A673 (cell line): Measurements from ENCODE around the gene IGF1R. TPM values are rescaled to one million over a fixed set of nuclear protein-coding genes. Genes with fewer than 3 reads are reported as not detected.

ENCODE experiments used
- BruUV-seq: library from RNA; stranded (reverse); fragments of 400-500 nt; replicated peaks from 2 replicates; lab custom pipeline; 2021; lab: Mats Ljungman, UMichigan
- CTCF ChIA-PET: fragments of 300-600 bp; sonication (Branson Sonifier 250); formaldehyde crosslinking; loops from one replicate; lab custom pipeline; 2022; ENCODE audit warnings: antibody characterized with exemption; lab: Charles Lee
- POLR2A ChIA-PET: fragments of 300-600 bp; sonication (Branson Sonifier 250); formaldehyde crosslinking; loops from one replicate; lab custom pipeline; 2022; ENCODE audit warnings: antibody characterized with exemption; ENCODE audit not compliant: low non-redundant PET; lab: Charles Lee
- DNase-seq: peaks from one replicate; pipeline ENCODE4 v3.0.0-alpha.2; 2015; ENCODE audit warnings: low spot score
- H3K27ac ChIP-seq: fragments of 200-600 bp; sonication (generic); 2 replicates; pipeline ENCODE4 v1.5.1; 2016; ENCODE audit warnings: mixed run types, low read depth, mild to moderate bottlenecking, mixed read lengths, antibody characterized with exemption, low read length; ENCODE audit not compliant: poor library complexity, severe bottlenecking
- H3K27me3 ChIP-seq: fragments of 200-600 bp; sonication (generic); replicated peaks from 2 replicates; pipeline ENCODE4 v1.6.1; 2017; ENCODE audit warnings: mixed run types, low read depth, mild to moderate bottlenecking, mixed read lengths, antibody characterized with exemption, low read length; ENCODE audit not compliant: insufficient read depth, poor library complexity
- H3K36me3 ChIP-seq: fragments of 200-600 bp; sonication (generic); 2 replicates; pipeline ENCODE4 v1.6.1; 2016; ENCODE audit warnings: mixed run types, mild to moderate bottlenecking, mixed read lengths, antibody characterized with exemption, low read length; ENCODE audit not compliant: insufficient read depth, poor library complexity, severe bottlenecking
- H3K4me1 ChIP-seq: fragments of 200-600 bp; sonication (generic); 2 replicates; pipeline ENCODE4 v1.6.1; 2017; ENCODE audit warnings: mixed run types, mild to moderate bottlenecking, mixed read lengths, antibody characterized with exemption, low read length; ENCODE audit not compliant: insufficient read depth, poor library complexity, severe bottlenecking
- H3K4me3 ChIP-seq: fragments of 200-600 bp; sonication (generic); 2 replicates; pipeline ENCODE4 v1.5.1; 2016; ENCODE audit warnings: low read depth, mixed run types, mild to moderate bottlenecking, mixed read lengths, low read length; ENCODE audit not compliant: poor library complexity, severe bottlenecking
- H3K9me3 ChIP-seq: fragments of 200-600 bp; sonication (generic); 2 replicates; pipeline ENCODE4 v1.6.1; 2016; ENCODE audit warnings: mixed run types, low read depth, mild to moderate bottlenecking, mixed read lengths, antibody characterized with exemption, low read length; ENCODE audit not compliant: poor library complexity, severe bottlenecking
- CTCF ChIP-seq: fragments of 300-800, 200-600 bp; sonication (generic); conservative IDR thresholded peaks from 2 replicates; pipeline ENCODE4 v1.5.1; 2017; ENCODE audit warnings: low read depth, mild to moderate bottlenecking, antibody characterized with exemption, low read length, moderate library complexity, mixed read lengths
- EZH2 ChIP-seq: fragments of 200-600 bp; sonication (generic); IDR thresholded peaks from 2 replicates; pipeline ENCODE4 v1.6.1; 2017; ENCODE audit warnings: borderline replicate concordance, low read depth, mild to moderate bottlenecking, mixed read lengths, antibody characterized with exemption, low read length; ENCODE audit not compliant: poor library complexity, severe bottlenecking
- intact Hi-C: fragments of 100-400 bp; cut with micrococcal nuclease; formaldehyde crosslinking; loops from one replicate; pipeline ENCODE4 v1.10.0; 2022; ENCODE audit not compliant: unreplicated experiment
- total RNA-seq: library from RNA; stranded (reverse); gene quantifications from 2 replicates; pipeline ENCODE4 v1.2.3, GENCODE V29; 2021

The IGF1R gene
- total RNA-seq, 1 experiment from 2014 or later = 34.9 TPM

DNA sequence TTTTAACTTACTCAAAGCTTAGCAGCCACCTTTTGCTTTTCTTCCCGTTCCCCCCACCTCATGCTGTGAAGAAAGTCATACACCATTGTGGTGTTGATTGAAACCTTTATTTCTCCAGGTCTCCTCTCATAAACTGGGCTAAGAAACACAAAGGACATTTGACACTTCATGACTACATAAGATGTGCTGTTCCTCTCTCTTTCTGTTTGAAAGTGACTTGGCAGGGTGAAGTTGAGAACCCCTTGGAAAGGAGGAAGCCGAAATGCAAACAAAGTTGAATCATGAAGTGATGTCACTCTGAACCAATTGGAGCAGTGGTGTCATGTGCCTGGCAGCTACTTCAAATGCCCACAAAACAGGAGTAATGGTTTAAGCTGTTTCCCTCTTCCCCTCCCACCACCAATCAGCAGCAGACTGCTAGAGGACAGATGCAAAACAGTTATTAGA, 174.7 kb downstream of the IGF1R start:
- DNase-seq = peak; percentile 28
- Histone ChIP-seq H3K9me3 (peaks cover 4% of the 10 kb centered on the region), H3K27me3 (no peaks in the 10 kb centered on the region), H3K36me3 (no peaks in the 10 kb centered on the region), H3K27ac (no peak overlapping the region), H3K4me3 (no peak overlapping the region), H3K4me1 (peaks cover 6% of the 10 kb centered on the region)
- ChIA-PET POLR2A (no interaction called here), CTCF (no interaction called here)
- BruUV-seq = no TSS peak
- TF ChIP-seq EZH2 (no peak), CTCF (no peak)
- intact Hi-C loops = no loop called here

- no peak for TF ChIP-seq CTCF
- TF ChIP-seq EZH2 = no peak
- intact Hi-C loops = no loop called here
- DNase-seq = no peak
- POLR2A ChIA-PET = no interaction called here
- peaks cover 4% of the 10 kb centered on the region for H3K4me1 ChIP-seq
- BruUV-seq = no TSS peak
- H3K36me3 ChIP-seq = no peaks in the 10 kb centered on the region
- H3K27ac ChIP-seq = no peak overlapping the region
- H3K9me3 ChIP-seq = peaks cover 9% of the 10 kb centered on the region
- H3K27me3 ChIP-seq = no peaks in the 10 kb centered on the region
- no peak overlapping the region for H3K4me3 ChIP-seq
- CTCF ChIA-PET = no interaction called here
Observed at GRCh38 chr15:98823616-98824015, 175.3 kb downstream of the IGF1R start.

- H3K4me3 ChIP-seq = no peak overlapping the region
- BruUV-seq = no TSS peak
Observed at GRCh38 chr15:98824595-98824994, 176.3 kb downstream of the IGF1R start.

More at GRCh38 chr15:98824595-98824994, 176.3 kb downstream of the IGF1R start:
- Histone ChIP-seq H3K9me3 (peaks cover 16% of the 10 kb centered on the region), H3K27me3 (no peaks in the 10 kb centered on the region), H3K4me1 (no peaks in the 10 kb centered on the region), H3K27ac (no peak overlapping the region), H3K36me3 (no peaks in the 10 kb centered on the region)
- ChIA-PET CTCF (no interaction called here), POLR2A (no interaction called here)
- DNase-seq = no peak
- no peak for TF ChIP-seq EZH2
- no peak for TF ChIP-seq CTCF
- intact Hi-C loops = no loop called here
